Suprapubic skin (tissue), 4 donors: ENCODE data around the gene ATP4A.
A peak's percentile ranks its signal among the peaks of the same experiment; 100 is the strongest.

Experiments
- EP300 ChIP-seq: sonication (generic); formaldehyde crosslinking; IDR thresholded peaks from one replicate; pipeline ENCODE4 v1.6.1; 2017; ENCODE audit warnings: antibody characterized with exemption
- POLR2A ChIP-seq, 2 donors: fragments of 450-650 bp; IDR thresholded peaks; one replicate each; pipeline ENCODE4 v1.6.1; 2017; ENCODE audit warnings: antibody characterized with exemption in 2 of 2, mild to moderate bottlenecking in 2 of 2, moderate library complexity in 2 of 2
- POLR2AphosphoS5 ChIP-seq, 3 donors: sonication (generic); formaldehyde crosslinking; IDR thresholded peaks; one replicate each; pipeline ENCODE4 v1.6.1; 2017; ENCODE audit warnings: antibody characterized with exemption in 3 of 3
- TF ChIP-seq, protein P1 (sequence below), 2 donors: fragments of 200-600 bp in 1 of 2; fragments of 450-650 bp in 1 of 2; sonication (generic) in 1 of 2; IDR thresholded peaks; one replicate each; pipeline ENCODE4 v1.5.1; 2016 to 2019; ENCODE audit warnings: antibody characterized with exemption in 2 of 2, mild to moderate bottlenecking in 1 of 2, moderate library complexity in 1 of 2

GRCh38 chr19:35510626-35510964 lies 52.9 kb downstream of the ATP4A start:
- no peak for TF ChIP-seq POLR2A (IDR thresholded peaks at IDR 0.05)
- no peak for TF ChIP-seq EP300
- TF ChIP-seq, protein P1, sequence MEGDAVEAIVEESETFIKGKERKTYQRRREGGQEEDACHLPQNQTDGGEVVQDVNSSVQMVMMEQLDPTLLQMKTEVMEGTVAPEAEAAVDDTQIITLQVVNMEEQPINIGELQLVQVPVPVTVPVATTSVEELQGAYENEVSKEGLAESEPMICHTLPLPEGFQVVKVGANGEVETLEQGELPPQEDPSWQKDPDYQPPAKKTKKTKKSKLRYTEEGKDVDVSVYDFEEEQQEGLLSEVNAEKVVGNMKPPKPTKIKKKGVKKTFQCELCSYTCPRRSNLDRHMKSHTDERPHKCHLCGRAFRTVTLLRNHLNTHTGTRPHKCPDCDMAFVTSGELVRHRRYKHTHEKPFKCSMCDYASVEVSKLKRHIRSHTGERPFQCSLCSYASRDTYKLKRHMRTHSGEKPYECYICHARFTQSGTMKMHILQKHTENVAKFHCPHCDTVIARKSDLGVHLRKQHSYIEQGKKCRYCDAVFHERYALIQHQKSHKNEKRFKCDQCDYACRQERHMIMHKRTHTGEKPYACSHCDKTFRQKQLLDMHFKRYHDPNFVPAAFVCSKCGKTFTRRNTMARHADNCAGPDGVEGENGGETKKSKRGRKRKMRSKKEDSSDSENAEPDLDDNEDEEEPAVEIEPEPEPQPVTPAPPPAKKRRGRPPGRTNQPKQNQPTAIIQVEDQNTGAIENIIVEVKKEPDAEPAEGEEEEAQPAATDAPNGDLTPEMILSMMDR (IDR thresholded peaks at IDR 0.05) = peak in 1 of 2 donors; percentile 1
- TF ChIP-seq POLR2AphosphoS5 (IDR thresholded peaks at IDR 0.05) = no peak
